HG02970 (cell line): Measurements from ENCODE around the gene TCF7L1.

Source experiments
- ATAC-seq: cut with Tn5 transposase; IDR thresholded peaks from one replicate; pipeline ENCODE4 v1.9.1; 2021; ENCODE audit warnings: mild to moderate bottlenecking, moderate library complexity, moderate number of reproducible peaks; ENCODE audit not compliant: unreplicated experiment, low FRiP score

TCF7L1 gene

GRCh38 chr2:85247610-85248009 is 114.4 kb downstream of the TCF7L1 start:
- no peak for ATAC-seq

- ATAC-seq = no peak
These were observed 115.7 kb downstream of the TCF7L1 start for GRCh38 chr2:85248773-85249509.

GRCh38 chr2:85250045-85250444 is 116.9 kb downstream of the TCF7L1 start:
- no peak for ATAC-seq

- ATAC-seq = no peak
These were observed 118.0 kb downstream of the TCF7L1 start for GRCh38 chr2:85251070-85251616.

DNA sequence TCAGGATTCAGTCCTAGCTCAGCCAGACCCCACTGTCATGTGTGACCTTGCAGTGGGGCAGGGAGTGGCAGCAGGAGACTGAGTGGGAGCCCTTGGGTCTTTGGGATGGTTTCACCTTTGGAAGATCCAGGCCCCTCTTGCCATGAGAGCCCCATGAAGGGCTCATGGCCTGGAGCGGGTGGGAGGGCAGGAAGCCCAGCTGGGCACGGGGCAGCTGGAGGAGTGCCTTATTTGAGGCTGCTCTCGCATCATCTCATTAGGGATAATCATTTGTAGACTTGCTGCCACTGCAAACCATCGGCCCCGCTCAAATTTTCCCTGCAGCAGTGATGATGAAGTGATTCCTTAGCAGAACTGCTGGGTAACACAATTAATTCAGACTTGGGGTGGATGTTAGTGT is 120.7 kb downstream of the TCF7L1 start:
- no peak for ATAC-seq

DNA sequence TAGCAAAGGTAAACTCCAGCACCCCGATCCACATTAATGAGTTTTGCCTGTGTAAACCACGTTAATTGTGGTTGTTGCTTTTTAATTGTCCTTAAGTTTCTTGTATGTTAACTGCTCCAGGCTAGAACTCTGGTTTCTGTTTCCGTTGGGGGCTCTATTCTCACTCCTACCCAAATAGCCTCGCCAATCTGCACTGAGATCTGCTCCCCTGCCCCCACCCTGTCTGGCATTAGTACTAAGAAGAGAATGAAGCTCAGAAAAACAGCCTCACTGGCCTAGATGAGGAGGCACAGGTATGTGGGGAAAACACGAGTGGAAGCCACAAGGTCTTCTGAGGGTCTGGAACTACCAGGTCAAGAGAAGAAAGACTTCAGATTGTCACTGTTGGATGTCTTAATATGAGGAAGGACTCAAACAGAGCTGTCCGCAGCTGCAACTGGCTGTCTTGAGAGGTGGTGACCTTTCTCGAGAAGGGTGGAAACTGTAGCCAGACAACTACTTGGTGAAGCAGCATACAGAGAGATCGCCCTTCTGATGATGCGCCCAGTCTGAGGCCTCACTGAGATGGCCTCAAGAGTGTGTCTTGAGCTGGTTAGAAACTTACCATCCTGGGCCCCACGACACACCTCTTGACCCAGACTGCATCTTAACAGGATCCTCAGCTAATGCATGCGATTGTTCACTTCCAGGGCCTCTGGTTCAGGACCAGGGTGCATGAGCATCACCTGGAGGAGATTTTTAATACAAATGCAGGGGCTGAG is 121.5 kb downstream of the TCF7L1 start:
- ATAC-seq = no peak

DNA sequence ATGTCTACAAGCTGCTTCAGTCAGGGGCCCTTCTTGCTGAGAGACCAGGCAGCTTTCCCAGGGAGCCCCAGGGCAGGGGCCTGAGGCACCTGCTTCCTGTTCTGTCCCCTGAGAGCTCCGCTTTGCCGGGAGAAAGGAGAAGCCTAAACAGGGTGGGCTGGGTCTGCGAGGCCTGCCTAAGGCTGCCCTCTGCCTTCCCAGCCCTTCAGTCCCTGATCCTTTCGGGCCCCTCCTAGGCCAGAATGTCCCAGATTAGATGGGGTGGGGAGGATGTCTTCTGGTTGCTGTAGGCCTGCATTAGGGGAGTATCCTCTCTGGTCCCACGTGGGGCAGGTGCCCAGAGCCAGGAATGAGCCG is 122.2 kb downstream of the TCF7L1 start:
- ATAC-seq = no peak

GRCh38 chr2:85255813-85256594 is 122.8 kb downstream of the TCF7L1 start:
- ATAC-seq = no peak

DNA sequence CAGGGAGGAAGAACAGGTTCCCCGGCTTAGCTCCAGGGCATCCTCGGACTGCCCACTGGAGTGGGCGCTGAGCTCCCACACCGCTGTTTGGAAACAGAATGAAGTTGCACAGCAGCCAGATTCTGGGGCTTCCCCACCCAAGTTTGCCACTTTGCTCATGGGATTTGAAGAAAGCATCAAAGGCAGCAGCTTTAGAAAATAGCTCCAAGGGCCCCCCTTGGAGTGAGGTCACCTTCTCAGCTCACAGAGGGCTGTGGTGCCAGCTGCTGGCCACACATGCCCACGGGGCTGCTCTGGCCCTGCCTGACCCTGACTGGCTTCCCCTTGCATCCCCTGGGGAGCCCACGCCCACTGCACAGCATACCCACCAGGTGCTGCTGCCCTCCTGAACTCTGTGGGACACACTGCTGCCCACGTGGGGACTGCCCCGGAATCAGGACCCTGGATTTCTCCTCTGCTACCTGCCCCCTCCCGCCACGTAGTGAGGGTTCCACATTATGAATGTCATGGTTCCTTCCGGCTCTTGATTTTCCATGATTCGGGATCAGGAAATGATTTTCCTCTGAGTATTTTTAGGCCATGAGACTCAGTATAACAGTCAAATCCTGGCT is 124.3 kb downstream of the TCF7L1 start:
- no peak for ATAC-seq

DNA sequence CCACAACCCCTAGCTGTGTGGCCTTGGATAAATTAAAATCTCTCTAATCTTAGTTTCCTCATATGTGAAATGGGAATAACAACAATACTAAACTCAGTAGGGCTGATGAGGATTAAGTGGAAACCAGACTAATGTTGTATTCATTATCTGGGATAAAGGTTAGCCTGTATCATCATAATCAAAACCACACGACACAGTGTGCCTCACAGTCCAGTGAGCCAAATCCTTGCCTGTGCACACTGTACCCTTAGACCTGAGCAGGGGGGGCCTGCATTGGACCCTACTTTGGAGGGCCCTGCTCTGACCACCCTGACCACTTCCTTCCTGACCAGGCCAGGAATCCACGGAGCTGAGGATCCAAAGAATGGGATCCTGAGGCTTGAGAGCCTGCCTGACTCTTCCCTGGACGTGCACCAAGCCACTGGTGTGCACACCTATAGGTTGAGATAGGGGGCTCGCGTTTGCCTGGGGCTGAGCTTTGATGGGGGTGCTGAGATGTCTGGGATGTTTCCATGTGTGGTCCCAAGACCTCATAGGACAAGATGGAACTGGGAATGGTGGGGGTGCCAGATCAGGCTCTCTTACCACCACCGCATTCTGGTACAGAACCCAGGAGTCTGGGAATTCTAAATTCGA is 124.9 kb downstream of the TCF7L1 start:
- ATAC-seq = no peak

DNA sequence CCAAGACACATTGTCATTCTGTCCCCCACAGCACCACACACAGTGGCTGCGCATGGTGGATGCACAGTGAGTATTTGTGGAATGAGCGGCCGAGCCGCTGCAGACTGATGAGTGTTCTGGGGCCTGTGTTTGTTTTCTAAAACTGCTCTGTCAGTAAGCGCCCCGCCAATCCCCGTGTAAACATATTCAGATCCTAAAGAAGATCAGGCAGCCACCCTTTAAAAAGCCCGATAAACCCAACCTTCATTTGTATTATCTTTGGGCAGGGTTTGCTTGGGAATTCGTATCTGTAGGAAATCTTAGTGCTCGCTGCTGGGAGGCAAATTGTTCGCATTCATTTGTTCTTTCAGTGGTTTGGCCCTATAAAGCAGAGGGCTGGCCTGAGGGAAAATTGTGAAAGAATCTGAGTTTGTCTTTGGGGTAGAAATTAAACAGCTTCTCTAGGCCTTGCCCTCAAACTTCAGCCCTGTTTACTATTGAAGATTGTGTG is 126.0 kb downstream of the TCF7L1 start:
- ATAC-seq = no peak

DNA sequence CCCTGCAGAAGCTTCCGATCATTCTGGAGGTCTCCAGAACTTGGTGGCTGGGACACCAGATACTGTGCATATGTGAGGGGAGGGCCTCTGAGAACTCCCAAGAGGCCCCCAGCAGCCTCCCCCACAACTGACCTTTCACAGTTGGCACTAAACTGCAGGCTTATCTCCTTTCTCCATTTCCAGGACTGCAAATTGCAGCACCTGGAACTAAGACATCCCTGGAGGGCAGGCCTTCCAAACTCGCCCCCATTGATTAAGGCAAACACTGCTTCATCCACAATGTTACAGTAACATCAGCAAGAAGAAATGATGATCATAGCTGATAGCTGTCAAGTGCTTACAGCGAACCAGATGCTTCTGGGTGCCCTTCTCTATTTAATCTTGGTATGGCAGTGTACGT is 126.7 kb downstream of the TCF7L1 start:
- no peak for ATAC-seq

- ATAC-seq = no peak
These were observed 130.4 kb downstream of the TCF7L1 start for GRCh38 chr2:85263591-85263990.

DNA sequence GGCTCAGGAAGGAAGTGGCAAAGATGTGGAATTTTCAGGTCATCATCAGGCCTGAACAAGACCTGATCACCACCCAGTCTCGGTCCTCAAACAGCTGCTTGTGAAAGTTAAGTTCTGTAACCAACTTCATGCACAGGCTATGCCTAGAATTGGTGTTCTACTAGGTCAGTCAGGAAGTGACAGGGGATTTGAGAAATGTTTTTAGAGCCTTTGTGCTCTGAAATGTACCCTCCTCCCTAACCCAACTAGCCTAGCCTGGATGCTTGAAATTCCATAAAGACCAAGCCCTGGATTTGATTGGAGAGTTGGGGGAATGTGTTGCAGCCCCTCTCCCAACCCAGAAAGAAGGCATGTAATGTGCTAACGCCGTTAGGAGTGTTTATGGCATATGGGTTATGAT is 131.3 kb downstream of the TCF7L1 start:
- no peak for ATAC-seq

- ATAC-seq = no peak
These were observed 132.1 kb downstream of the TCF7L1 start for GRCh38 chr2:85265304-85265703.

GRCh38 chr2:85266146-85267041 is 133.2 kb downstream of the TCF7L1 start:
- no peak for ATAC-seq

GRCh38 chr2:85269959-85270358 is 136.8 kb downstream of the TCF7L1 start:
- ATAC-seq = no peak

- ATAC-seq = no peak
These were observed 139.2 kb downstream of the TCF7L1 start for GRCh38 chr2:85272357-85272756.
